Neuron (in vitro differentiated cells): Measurements from ENCODE around the gene SLC25A6.
A peak's percentile ranks its signal among the peaks of the same experiment; 100 is the strongest.

ENCODE experiments used
- H2AFZ ChIP-seq: one replicate; pipeline ENCODE4 v1.6.1; 2013; ENCODE audit warnings: low read depth, mild to moderate bottlenecking, inconsistent platforms, low read length, moderate library complexity
- H3K27me3 ChIP-seq: one replicate; pipeline ENCODE4 v1.6.1; 2013; ENCODE audit warnings: low read length; ENCODE audit not compliant: insufficient read depth
- H3K36me3 ChIP-seq: one replicate; pipeline ENCODE4 v1.6.1; 2013; ENCODE audit warnings: low read length; ENCODE audit not compliant: insufficient read depth
- H3K4me1 ChIP-seq: one replicate; pipeline ENCODE4 v1.6.1; 2013; ENCODE audit warnings: low read length; ENCODE audit not compliant: insufficient read depth
- H3K4me3 ChIP-seq: 2 replicates; pipeline ENCODE4 v1.5.1; 2013; ENCODE audit warnings: mild to moderate bottlenecking, low read length, moderate library complexity
- H3K9me3 ChIP-seq: one replicate; pipeline ENCODE4 v1.6.1; 2013; ENCODE audit warnings: low read length

SLC25A6 gene

DNA sequence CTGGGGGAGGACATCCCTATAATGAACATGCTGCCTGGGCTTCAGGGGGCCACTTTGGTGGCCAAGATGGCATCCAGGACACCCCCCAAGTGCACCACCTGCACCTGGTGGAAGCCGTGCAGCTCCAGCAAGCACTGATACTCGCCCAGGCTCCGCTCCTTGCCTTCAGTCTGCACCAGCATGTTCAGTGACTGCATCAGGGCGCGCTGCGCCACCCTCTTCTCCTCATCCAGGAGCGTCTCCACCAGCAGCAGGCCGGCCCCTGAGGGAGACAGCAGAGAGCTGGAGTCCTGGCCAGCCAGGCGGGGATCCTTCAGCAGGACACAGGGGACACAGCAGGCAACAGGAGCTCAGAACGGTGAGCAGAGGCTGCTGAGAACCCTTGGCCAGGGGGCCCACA, 11.3 kb upstream of the SLC25A6 start:
- Histone ChIP-seq H2AFZ (no peak overlapping the region), H3K27me3 (no peaks in the 10 kb centered on the region), H3K4me1 (no peaks in the 10 kb centered on the region), H3K36me3 (peaks cover 59% of the 10 kb centered on the region), H3K9me3 (peaks cover 8% of the 10 kb centered on the region), H3K4me3 (no peak overlapping the region)

- no peaks in the 10 kb centered on the region for H3K4me1 ChIP-seq
- H2AFZ ChIP-seq = no peak overlapping the region
- H3K4me3 ChIP-seq = no peak overlapping the region
- peaks cover 8% of the 10 kb centered on the region for H3K9me3 ChIP-seq
- H3K36me3 ChIP-seq = peaks cover 48% of the 10 kb centered on the region
- no peaks in the 10 kb centered on the region for H3K27me3 ChIP-seq
Observed at GRCh38 chrX:1401611-1402430, 9.9 kb upstream of the SLC25A6 start.

DNA sequence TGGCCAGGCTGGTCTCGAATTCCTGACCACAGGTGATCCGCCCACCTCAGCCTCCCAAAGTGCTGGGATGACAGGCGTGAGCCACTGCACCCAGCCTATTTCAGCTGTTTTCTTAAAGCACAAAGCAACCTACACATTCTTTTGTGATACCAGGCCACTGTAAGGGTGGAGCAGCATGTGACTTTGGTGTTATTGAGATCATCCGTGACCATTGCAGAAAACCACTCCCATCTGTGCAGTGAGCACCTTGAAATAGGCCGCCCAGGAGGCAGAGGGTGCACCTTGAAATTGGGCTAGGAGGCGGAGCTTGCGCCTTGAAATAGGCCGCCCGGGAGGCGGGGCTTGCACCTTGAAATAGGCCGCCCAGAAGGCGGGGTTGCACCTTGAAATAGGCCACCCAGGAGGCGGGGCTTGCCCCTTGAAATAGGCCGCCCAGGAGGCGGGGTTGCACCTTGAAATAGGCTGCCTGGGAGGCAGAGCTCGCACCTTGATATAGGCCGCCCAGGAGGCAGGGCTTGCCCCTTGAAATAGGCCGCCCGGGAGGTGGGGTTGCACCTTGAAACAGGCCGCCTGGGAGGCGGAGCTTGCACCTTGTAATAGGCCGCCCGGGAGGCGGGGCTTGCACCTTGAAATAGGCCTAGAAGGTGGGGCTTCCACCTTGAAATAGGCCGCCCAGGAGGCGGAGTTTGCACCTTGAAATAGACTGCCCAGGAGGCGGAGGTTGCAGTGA, 9.0 kb upstream of the SLC25A6 start:
- H3K4me1 ChIP-seq = no peaks in the 10 kb centered on the region
- no peak overlapping the region for H2AFZ ChIP-seq
- H3K36me3 ChIP-seq = peaks cover 40% of the 10 kb centered on the region
- no peaks in the 10 kb centered on the region for H3K27me3 ChIP-seq
- peaks cover 7% of the 10 kb centered on the region for H3K9me3 ChIP-seq
- H3K4me3 ChIP-seq = no peak overlapping the region

DNA sequence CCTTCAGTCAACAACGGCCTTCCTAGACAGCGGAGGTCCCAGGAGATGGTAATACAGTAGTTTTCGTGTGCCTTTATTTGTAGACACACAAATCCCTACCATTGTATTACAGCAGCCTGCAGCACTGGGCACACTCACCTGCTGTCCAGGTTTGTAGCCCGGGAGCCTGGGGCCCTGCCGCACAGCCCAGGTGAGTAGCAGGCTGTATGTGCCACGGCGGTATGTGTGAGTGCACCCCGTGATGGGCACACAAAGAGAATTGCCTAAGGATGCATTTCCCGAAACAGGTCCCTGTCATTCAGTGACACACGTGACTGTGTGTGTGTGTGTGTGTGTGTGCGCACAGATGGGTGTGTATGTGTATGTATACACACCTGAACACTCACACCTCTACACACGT, 8.1 kb upstream of the SLC25A6 start:
- H3K27me3 ChIP-seq = no peaks in the 10 kb centered on the region
- no peak overlapping the region for H2AFZ ChIP-seq
- peaks cover 31% of the 10 kb centered on the region for H3K36me3 ChIP-seq
- H3K9me3 ChIP-seq = peaks cover 5% of the 10 kb centered on the region
- no peak overlapping the region for H3K4me3 ChIP-seq
- H3K4me1 ChIP-seq = no peaks in the 10 kb centered on the region

- no peaks in the 10 kb centered on the region for H3K9me3 ChIP-seq
- H3K36me3 ChIP-seq = peaks cover 19% of the 10 kb centered on the region
- H3K4me3 ChIP-seq = no peak overlapping the region
- no peak overlapping the region for H2AFZ ChIP-seq
- peaks cover 10% of the 10 kb centered on the region for H3K4me1 ChIP-seq
- no peaks in the 10 kb centered on the region for H3K27me3 ChIP-seq
Observed at GRCh38 chrX:1398431-1399340, 6.8 kb upstream of the SLC25A6 start.

GRCh38 chrX:1397441-1398270, 5.7 kb upstream of the SLC25A6 start:
- Histone ChIP-seq H3K27me3 (no peaks in the 10 kb centered on the region), H3K4me3 (no peak overlapping the region), H3K4me1 (peaks cover 18% of the 10 kb centered on the region), H3K9me3 (no peaks in the 10 kb centered on the region), H2AFZ (no peak overlapping the region), H3K36me3 (peaks cover 10% of the 10 kb centered on the region)

- Histone ChIP-seq H3K36me3 (peaks cover 8% of the 10 kb centered on the region), H3K27me3 (no peaks in the 10 kb centered on the region), H3K9me3 (no peaks in the 10 kb centered on the region), H3K4me3 (no peak overlapping the region), H3K4me1 (peaks cover 18% of the 10 kb centered on the region), H2AFZ (no peak overlapping the region)
Observed at GRCh38 chrX:1397001-1397400, 5.1 kb upstream of the SLC25A6 start.

DNA sequence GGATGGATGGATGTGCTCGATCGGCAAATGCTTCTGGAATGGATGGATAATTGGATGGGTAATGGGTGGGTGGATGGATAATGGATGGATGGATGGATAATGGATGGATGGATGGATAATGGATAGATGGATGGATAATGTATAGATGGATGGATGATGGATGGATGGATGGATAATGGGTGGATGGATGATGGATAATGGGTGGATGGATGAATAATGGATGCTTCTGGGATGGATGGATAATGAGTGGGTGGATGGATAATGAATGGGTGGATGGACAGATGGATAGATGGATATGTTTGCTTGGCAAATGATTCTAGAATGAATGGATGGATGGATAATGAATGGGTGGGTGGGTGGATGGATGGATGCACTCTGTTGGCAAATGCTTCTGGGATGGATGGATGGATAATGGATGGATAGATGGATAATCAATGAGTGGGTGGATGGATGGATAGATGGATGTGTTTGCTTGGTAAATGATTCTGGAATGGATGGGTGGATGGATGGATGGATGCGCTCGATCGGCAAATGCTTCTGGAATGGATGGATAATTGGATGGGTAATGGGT, 3.8 kb upstream of the SLC25A6 start:
- Histone ChIP-seq H2AFZ (no peak overlapping the region), H3K4me3 (no peak overlapping the region), H3K9me3 (no peaks in the 10 kb centered on the region), H3K27me3 (no peaks in the 10 kb centered on the region), H3K4me1 (peaks cover 18% of the 10 kb centered on the region), H3K36me3 (peaks cover 8% of the 10 kb centered on the region)

DNA sequence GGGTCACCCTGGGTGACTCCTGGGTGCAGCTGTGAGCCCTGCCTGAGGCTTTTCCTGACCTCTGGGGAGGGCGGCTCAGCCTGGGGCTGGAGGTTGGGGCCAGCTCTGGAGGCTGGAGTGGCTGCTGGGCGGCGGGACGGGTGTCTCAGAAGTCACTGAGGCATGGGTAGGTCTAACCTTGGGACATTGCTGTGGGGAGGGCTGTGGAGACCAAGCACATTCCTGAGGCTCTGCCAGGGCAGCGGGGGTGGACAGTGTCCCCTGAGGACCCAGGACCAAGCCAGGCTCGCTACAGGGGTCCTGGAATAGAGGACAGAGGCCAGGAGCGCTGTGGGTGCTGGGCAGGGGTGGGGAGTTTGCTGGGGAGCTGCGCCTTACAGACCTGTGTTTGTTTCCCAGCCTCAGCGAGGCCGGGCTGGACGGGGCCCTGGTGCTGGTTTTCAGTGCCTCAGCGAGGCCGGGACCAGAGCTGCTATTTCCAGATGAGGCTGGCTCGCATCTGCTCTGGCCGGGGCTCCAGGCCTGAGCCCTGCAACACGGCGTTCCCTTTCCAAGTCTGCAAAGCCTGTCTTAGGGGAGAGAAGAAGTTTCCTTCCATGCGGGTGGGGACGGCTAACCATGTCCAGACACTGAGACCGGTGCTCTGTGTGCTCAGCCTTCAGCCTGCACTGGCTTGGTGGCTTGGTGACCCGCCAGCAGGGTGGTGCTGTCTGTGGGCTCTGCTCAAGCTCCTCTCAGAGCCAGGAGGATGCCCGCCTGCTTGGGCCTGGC, 3.0 kb upstream of the SLC25A6 start:
- no peak overlapping the region for H3K4me3 ChIP-seq
- peaks cover 18% of the 10 kb centered on the region for H3K4me1 ChIP-seq
- no peak overlapping the region for H2AFZ ChIP-seq
- peaks cover 11% of the 10 kb centered on the region for H3K36me3 ChIP-seq
- H3K27me3 ChIP-seq = no peaks in the 10 kb centered on the region
- H3K9me3 ChIP-seq = no peaks in the 10 kb centered on the region

DNA sequence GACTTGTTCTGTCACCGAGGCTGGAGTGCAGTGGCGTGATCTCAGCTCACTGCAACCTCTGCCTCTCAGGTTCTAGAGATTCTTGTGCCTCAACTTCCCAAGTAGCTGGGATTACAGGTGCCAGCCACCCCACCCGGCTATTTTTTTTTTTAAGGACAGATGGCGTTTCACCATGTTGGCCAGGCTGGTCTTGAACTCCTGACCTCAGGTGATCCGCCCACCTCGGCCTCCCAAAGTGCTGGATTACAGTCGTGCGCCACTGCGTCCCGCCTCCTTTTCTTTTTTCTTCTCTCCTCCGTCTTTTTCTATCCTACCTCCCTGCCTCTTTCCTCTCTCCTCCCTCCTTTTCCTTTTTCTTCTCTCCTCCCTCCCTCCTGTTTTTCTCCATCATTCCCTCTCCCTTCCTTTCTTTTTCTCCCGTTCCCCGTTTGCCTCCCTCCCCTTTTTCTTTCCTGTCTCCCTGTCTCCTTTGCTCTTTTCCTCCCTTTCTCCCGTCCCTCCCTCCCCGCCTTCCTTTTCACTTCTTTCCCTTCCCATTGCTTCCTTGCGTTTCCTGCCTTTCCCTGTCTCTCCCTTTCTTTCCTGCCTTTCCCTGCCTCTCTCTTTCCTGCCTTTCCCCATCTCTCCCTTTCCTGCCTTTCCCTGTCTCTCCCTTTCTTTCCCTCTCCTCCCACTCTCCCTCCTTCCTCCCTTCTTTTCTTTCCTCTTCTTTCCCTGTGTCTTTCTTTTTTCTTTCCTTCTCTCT, 2.1 kb upstream of the SLC25A6 start:
- Histone ChIP-seq H3K4me3 (no peak overlapping the region), H2AFZ (no peak overlapping the region), H3K9me3 (no peaks in the 10 kb centered on the region), H3K4me1 (peaks cover 18% of the 10 kb centered on the region), H3K27me3 (no peaks in the 10 kb centered on the region), H3K36me3 (peaks cover 18% of the 10 kb centered on the region)

GRCh38 chrX:1392376-1393068, 609 bp upstream of the SLC25A6 start:
- H3K36me3 ChIP-seq = peaks cover 33% of the 10 kb centered on the region
- H3K27me3 ChIP-seq = no peaks in the 10 kb centered on the region
- H3K4me1 ChIP-seq = peaks cover 18% of the 10 kb centered on the region

More at GRCh38 chrX:1392376-1393068, 609 bp upstream of the SLC25A6 start:
- H2AFZ ChIP-seq = no peak overlapping the region
- peak overlapping the region; percentile 97 for H3K4me3 ChIP-seq
- no peaks in the 10 kb centered on the region for H3K9me3 ChIP-seq
